Activated CD8-positive, alpha-beta memory T cell treated with anti-CD3 and anti-CD28 coated beads for 4 hours (primary cell): ENCODE results near the gene IL4R.
"Not testable (repeated sequence)": the region's sequence is repeated elsewhere in the genome, so short reads cannot be mapped to it uniquely, and the experiment has no call there.

ENCODE experiments used
- DNase-seq, 2 donors: peaks; one replicate each; pipeline ENCODE4 v3.0.0-alpha.2; 2020; ENCODE audit warnings: low read depth in 2 of 2

IL4R gene

GRCh38 chr16:27329376-27330079, 15.8 kb downstream of the IL4R start:
- not testable (repeated sequence) for DNase-seq

- DNase-seq = no peak
Measured at GRCh38 chr16:27330542-27330941, 16.8 kb downstream of the IL4R start.

GRCh38 chr16:27332105-27332504, 18.3 kb downstream of the IL4R start:
- DNase-seq = no peak

GRCh38 chr16:27333104-27333503, 19.3 kb downstream of the IL4R start:
- no peak for DNase-seq

DNA sequence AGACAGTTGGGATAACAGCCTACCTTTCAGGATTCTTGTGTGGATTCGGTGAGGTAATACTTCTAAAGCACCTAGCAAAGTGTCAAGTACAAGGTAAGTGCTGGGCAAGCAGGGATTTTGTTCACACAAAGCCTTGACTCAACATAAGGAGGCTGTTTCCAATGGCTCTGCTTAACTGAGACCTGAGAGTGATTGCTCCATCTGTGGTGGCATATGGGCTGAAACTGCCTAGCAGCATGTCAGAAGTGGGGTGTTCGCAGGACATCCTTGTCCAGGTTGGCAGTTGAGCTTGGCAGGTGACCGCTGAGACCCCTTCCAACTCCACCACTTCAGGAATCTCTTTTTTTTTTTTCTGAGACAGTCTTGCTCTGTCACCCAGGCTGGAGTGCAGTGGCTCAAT, 19.8 kb downstream of the IL4R start:
- no peak for DNase-seq

DNA sequence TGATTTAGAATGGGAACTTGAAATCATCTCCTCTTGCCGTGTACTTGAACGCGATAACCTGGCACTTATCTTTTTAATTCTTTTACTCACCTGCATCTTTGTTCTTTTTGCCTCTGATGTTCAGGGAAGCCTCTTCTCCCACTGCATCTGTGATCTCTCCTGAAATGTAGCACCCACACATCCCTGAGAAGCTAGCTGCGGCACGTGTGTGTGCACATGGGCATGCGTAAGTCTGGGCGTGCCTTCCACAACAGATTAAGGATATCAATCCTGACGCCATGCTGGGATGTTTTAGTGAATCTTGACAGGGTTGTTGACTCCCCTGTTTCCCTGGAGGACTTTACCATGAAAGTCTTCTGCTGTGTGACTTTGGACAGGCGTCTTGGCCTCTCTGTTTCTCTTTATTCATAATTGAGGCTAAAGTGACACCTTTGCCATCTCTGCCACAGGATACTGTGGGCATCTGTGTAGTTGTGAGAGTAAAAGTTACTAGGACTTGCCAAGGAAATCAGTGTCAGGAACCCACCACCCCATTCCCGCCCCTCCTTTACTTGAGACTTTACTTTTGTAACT, 20.5 kb downstream of the IL4R start:
- no peak for DNase-seq

GRCh38 chr16:27334838-27335237, 21.1 kb downstream of the IL4R start:
- no peak for DNase-seq

DNA sequence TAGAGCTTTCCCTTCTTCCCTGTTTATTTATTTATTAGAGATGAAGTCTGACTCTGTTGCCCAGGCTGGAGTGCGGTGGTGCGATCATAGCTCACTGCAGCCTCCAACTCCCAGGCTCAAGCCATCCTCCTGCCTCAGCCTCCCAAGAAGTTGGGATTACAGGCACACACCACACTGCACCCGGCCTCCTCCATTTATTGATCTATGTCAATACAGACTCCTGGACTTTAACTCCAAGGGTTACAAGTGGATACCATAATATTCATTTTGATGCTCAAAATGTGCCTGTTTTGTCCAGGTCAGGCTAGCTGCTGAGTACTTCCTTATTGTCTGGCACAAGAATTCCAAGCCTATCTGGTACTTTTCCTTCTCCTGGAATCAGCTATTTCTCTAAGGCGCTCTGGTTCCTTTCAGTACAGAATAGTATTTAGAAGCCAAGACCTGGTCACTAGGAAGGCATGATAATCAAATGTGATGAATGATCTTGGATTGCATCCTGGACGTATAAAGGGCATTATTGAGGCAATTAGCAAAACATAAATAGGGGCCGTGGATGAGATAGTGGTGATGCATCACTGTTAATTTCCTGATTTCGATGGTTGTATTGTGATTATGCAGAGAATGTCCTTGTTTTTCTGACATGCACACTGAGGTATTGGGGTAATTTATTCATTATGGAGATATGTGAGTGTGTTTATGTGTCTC, 21.7 kb downstream of the IL4R start:
- no peak for DNase-seq

DNA sequence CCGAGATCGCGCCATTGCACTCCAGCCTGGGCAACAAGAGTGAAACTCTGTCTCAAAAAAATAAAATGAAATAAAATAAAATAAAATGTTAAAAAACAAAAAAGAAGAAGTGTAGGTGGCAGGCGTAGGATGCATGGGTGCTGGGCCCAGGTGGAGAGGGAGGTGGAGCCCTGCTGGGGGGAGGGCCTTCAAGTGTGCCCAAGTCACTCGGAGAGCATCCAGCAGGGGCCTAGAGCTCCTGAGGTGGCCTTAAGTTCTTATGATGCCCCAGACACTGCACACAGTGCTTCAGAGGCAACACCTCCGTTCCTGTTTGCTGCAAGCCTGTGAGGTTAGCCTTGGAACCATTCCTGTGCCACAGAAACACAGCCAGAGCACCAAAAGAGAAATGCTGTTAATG, 23.2 kb downstream of the IL4R start:
- DNase-seq = no peak

DNA sequence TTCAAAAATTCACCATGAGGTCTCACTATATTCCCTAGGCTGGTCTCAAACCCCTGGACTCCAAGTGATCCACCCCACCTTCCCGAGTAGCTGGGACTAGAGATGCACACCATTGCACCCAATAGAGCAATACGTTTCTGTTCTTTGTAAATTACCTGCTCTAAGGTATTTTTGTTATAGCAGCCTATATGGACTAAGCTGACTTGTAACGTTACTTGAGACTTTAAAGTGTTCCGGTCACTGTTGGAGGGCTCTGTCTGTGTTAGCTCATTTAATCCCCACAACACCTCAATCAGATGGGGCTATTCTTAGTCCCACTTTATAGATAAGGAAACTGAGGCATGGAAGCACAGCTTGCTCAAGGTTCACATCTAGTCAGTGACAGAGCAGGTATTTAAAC, 25.4 kb downstream of the IL4R start:
- no peak for DNase-seq

DNA sequence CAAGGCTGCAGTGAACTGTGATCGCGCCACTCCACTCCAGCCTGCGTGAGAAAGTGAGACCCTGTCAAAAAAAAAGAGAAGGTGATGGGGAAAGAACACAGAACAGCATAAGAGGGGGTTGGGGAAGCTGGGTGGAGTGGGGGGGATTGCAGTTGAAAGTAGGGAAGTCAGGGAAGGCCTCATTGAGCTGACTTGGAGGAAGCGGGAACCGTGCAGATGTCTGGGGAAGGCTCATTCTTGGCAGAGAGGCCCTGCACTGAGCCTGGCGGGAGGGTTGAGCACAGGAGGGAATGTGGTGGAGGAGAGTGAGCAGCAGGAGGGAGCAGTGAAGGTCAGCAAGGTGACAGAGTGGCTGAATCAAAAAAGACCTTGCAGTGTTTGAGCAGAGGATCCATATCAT, 26.9 kb downstream of the IL4R start:
- DNase-seq = no peak

- no peak for DNase-seq
Measured at GRCh38 chr16:27341549-27341948, 27.8 kb downstream of the IL4R start.

GRCh38 chr16:27341971-27342370, 28.2 kb downstream of the IL4R start:
- DNase-seq = no peak

DNA sequence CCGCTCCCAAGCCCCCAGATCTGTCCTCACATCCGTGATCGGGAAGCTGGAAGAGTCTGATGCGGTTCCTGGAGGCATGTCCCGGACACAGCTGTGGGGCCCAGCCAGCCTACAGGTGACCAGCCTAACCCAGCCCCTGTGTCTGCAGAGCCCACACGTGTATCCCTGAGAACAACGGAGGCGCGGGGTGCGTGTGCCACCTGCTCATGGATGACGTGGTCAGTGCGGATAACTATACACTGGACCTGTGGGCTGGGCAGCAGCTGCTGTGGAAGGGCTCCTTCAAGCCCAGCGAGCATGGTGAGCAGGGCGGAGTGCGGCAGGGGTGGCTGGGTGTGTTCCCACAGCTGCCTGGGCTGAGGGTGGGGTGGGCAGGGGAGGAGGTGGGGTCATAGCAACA, 30.9 kb downstream of the IL4R start:
- DNase-seq = no peak

GRCh38 chr16:27345201-27345600, 31.4 kb downstream of the IL4R start:
- no peak for DNase-seq

DNA sequence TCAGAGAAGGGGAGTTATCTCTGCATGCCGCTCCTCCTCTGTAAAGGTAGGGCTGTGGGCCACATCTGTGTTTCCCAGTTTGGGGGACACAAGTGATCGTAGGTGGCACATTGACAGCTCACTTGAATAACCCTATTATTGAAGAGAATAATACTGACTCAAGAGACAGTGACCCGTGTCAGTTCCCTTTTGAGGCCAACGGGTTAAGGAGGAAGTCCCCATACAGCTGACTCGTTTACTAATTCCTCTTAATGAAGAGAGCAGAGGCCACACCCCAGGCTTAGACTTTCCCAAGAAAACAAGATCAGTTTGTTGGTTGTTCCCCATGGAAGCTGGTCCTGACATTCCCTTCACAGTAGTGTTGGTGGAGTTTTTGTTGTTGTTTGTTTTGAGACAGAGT, 33.0 kb downstream of the IL4R start:
- no peak for DNase-seq

DNA sequence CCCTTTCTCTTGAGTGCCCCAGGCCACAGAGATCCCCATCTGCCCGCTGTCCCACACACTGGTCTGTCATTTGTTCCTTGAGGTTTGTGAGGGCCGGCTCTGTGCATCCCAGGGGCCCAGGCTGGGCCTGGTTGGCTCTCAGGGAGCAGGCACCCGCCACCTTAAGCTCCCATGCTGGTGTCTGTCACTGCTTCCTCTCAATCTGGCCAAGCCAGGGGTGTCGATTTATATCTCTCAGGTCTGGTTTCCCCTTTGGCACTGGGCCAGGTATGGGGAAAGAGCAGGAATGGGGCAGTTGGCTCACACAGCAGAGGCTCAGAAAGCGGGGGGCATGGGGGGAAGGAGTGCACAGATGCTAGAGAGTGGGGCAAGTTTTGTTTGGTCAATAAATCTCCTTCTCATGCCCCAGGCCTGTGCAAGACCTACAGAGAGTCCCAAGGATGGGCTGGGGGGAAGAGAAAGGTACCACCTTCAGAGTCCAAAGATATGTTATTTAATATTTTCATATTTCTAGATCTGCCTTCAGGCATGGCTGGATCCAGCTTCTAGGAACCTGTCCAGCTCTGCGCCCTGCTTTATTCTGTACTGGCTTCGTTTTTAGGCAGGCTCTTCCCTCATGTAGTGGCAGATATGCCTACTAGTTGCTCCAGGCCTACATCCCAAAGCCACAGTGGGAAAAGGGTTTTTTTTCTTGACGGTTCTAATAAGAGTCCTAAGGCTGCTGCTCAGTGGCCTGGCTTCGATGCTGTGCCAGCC, 34.3 kb downstream of the IL4R start:
- no peak for DNase-seq

- DNase-seq = no peak
Measured at GRCh38 chr16:27349276-27349675, 35.5 kb downstream of the IL4R start.

DNA sequence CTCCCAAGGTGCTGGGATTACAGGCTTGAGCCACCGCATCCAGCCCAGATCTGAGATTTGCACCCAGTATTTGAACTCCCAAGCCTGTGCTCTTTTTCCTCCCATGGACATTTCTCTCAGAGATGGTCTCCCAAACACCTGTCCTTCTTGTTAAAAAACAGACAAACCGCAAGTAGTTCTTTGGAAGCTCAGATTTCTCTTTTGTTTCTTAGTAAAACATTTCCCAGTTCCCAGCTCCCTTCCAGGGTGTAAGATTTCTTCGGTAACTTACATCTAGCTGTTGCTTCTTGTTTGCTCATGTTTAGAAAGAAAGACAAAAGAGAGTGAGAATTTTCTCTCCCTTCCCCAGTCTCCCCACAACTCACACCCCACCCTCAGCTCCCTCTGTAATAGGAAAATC, 36.2 kb downstream of the IL4R start:
- no peak for DNase-seq

GRCh38 chr16:27351989-27352388, 38.2 kb downstream of the IL4R start:
- no peak for DNase-seq

- no peak for DNase-seq
Measured at GRCh38 chr16:27353853-27354252, 40.1 kb downstream of the IL4R start.

- no peak for DNase-seq
Measured at GRCh38 chr16:27355610-27356009, 41.8 kb downstream of the IL4R start.

DNA sequence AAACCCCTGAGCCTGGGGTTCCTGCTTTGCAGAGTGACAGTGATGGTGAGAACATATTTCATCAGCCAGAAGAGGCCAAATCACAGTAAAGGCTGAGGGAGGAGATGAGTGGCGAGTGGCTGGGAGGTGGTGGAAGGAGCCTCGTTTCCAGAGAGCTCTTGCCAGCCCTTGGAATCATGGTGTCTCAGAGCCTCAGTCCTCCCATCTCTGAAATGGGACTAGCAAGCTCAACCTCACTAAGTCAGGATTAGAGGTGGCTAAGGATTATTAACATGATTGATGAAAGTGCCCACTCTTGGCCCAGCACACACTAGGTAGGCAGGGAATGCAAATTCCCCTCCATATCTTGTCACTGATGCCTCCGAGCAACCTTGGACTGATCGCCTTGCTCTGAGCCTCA, 43.0 kb downstream of the IL4R start:
- DNase-seq = no peak
